Naive thymus-derived CD8-positive, alpha-beta T cell (primary cell): ENCODE data around the gene ACOT2. TPM values are rescaled to one million over a fixed set of nuclear protein-coding genes. Genes with fewer than 3 reads are reported as not detected.
"Not testable (repeated sequence)": the region's sequence is repeated elsewhere in the genome, so short reads cannot be mapped to it uniquely, and the experiment has no call there.

Source experiments
- ATAC-seq, 2 donors: fragments of 150-1000 bp; cut with Tn5 transposase in 1 of 2; sonication (Bioruptor Pico), chemical (Tn5 transposase) in 1 of 2; 1 replicate in 1 of 2; 2 replicates in 1 of 2; pipeline ENCODE4 v1.10.0; 2021; ENCODE audit warnings: mild to moderate bottlenecking in 2 of 2, moderate library complexity in 2 of 2
- POLR2A ChIA-PET: fragments of 350-600 bp; sonication (Branson Sonifier 250); formaldehyde crosslinking; loops from one replicate; lab custom pipeline; 2021; ENCODE audit warnings: antibody characterized with exemption; lab: Charles Lee
- DNase-seq, 10 donors: peaks; one replicate each; pipeline versions ENCODE4 v3.0.0 to v3.0.0-alpha.2; 2020 to 2022
- H3K27ac Mint-ChIP-seq, 10 donors: one replicate each; pipeline ENCODE4 v1.8.0; 2020 to 2022; ENCODE audit warnings: mild to moderate bottlenecking in 10 of 10, mixed read lengths in 10 of 10, moderate library complexity in 4 of 10, inconsistent platforms in 1 of 10
- H3K27me3 Mint-ChIP-seq, 5 donors: one replicate each; pipeline ENCODE4 v1.8.0; 2021 to 2022; ENCODE audit warnings: mixed read lengths in 5 of 5
- H3K36me3 Mint-ChIP-seq, 3 donors: one replicate each; pipeline ENCODE4 v1.8.0; 2020 to 2022; ENCODE audit warnings: mixed read lengths in 3 of 3, mild to moderate bottlenecking in 2 of 3, inconsistent platforms in 1 of 3
- H3K4me1 Mint-ChIP-seq, 4 donors: one replicate each; pipeline ENCODE4 v1.8.0; 2021 to 2022; ENCODE audit warnings: mixed read lengths in 4 of 4
- H3K4me3 Mint-ChIP-seq, 10 donors: one replicate each; pipeline ENCODE4 v1.8.0; 2020 to 2022; ENCODE audit warnings: mild to moderate bottlenecking in 10 of 10, mixed read lengths in 10 of 10, moderate library complexity in 6 of 10, inconsistent platforms in 1 of 10
- H3K9me3 Mint-ChIP-seq, 9 donors: one replicate each; pipeline ENCODE4 v1.8.0; 2020 to 2022; ENCODE audit warnings: mixed read lengths in 9 of 9, mild to moderate bottlenecking in 3 of 9, inconsistent platforms in 1 of 9, moderate library complexity in 1 of 9
- polyA plus RNA-seq, 3 donors: library from polyadenylated mRNA; unstranded; fragments of 300-500 nt; fragmentation: Illumina TruSeq; gene quantifications; one replicate each; pipeline ENCODE4 v1.2.3, GENCODE V29; 2021
- total RNA-seq, 8 experiments: library from RNA in 2 of 8; stranded (reverse) in 2 of 8; gene quantifications; one replicate each; pipeline ENCODE4 v1.2.3 and lab custom pipeline; 2021 to 2026

The ACOT2 gene
- total and polyA plus RNA-seq, 5 experiments from 2014 or later = 11.2 to 29.8 (median 25.0) TPM

DNA sequence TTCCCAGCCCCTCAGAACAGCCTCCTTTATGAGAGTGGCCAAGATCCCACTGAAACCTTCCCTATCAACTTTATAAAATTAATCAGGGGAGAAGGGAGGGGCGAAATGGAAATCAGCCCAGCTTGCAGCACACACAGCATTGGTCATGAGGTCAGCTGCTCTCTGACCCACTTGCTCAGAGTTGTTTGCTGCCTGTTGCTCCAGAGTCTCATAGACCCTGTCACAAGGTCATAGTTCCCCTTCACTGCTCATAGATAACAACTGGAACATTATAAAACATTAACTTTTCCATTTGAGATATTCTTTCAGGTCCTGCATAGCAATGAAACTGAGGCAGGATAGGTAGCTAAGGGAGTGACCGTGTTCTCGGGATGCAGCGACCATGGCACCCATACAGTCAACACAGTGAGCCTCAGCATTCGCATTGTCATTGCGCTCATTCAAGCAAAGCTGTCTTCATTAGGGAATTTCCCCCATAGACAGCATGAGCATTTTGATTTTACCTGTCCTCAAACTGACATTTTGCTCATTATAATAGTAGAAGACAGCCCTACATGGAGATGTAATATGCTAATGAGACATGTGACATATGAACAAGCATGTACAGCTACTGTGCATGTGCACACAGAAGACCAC, 19.0 kb upstream of the ACOT2 start:
- H3K27ac Mint-ChIP-seq, H3K4me1 Mint-ChIP-seq, H3K27me3 Mint-ChIP-seq, H3K36me3 Mint-ChIP-seq, POLR2A ChIA-PET, DNase-seq, H3K4me3 Mint-ChIP-seq, ATAC-seq, H3K9me3 Mint-ChIP-seq: not testable (repeated sequence)

DNA sequence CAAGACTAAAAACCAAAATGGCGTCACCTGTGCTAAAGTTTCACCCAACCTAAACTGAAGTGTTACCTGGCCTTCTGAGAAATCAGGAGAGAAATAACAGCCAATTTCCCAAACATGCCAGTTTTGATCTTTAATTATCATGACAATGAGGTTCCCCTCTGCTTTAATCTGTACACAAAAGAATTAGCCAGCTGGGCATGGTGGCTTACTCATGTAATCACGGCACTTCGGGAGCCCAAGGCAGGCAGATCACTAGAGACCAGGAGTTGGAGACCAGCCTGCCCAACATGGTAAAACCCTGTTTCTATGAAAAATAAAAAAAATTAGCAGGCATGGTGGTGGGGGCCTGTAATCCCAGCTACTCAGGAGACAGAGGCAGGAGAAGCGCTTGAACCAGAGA, 15.2 kb upstream of the ACOT2 start:
- H3K9me3 Mint-ChIP-seq = peaks cover 0 to 6% (median 0%) of the 10 kb centered on the region in 9 donors
- H3K4me1 Mint-ChIP-seq = no peaks in the 10 kb centered on the region
- H3K36me3 Mint-ChIP-seq = no peaks in the 10 kb centered on the region
- ATAC-seq (no peak), DNase-seq (no peak)
- POLR2A ChIA-PET = no interaction called here
- H3K27ac Mint-ChIP-seq = no peak overlapping the region
- no peak overlapping the region for H3K4me3 Mint-ChIP-seq
- H3K27me3 Mint-ChIP-seq = no peaks in the 10 kb centered on the region

DNA sequence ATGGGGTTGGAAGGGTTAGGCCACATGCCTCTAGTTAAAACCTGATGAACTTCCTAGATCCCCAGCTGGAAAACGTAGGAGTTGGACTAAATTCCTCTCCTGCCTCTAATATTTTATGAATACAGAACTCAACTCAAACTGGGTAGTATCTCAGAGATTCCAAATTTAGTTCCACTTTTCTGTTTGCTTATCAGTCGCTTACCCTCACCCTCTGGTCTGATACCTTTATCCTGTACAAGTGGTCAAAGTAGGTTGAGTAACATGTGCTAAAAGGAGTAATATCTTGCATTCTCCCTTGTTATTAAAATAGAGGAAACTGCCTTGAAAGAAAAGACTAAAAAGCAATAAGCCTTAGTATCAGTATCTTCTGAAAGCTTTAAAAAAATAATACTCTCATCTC, 11.8 kb upstream of the ACOT2 start:
- POLR2A ChIA-PET, H3K4me1 Mint-ChIP-seq, H3K36me3 Mint-ChIP-seq, H3K9me3 Mint-ChIP-seq, ATAC-seq, H3K27me3 Mint-ChIP-seq, DNase-seq, H3K27ac Mint-ChIP-seq, H3K4me3 Mint-ChIP-seq: not testable (repeated sequence)

DNA sequence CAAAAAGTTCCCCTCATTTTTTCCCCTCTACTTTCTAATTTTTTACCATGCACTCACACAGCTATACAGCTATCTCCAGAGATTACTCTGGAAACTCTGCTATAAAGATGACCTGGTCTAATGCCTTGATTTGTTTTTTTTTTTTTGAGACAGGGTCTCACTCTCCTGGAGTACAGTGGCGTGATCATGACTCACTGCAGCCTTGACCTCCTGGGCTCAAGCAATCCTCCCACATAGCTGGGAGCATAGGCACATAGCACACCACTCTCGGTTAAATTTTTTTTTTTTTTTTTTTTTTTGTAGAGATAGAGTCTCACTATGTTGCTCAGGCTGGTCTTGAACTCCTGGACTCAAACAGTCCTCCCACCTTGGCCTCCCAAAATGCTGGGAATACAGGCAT, 10.8 kb upstream of the ACOT2 start:
- DNase-seq, H3K27me3 Mint-ChIP-seq, H3K4me1 Mint-ChIP-seq, ATAC-seq, H3K36me3 Mint-ChIP-seq, H3K4me3 Mint-ChIP-seq, H3K27ac Mint-ChIP-seq: not testable (repeated sequence)
- POLR2A ChIA-PET = interaction anchor here (0.7 kb wide), 1 partner anchor 218 kb away, joined by 4 read pairs; no protein-coding TSS in a partner anchor
- H3K9me3 Mint-ChIP-seq = peaks cover 0 to 15% (median 8%) of the 10 kb centered on the region in 9 donors

DNA sequence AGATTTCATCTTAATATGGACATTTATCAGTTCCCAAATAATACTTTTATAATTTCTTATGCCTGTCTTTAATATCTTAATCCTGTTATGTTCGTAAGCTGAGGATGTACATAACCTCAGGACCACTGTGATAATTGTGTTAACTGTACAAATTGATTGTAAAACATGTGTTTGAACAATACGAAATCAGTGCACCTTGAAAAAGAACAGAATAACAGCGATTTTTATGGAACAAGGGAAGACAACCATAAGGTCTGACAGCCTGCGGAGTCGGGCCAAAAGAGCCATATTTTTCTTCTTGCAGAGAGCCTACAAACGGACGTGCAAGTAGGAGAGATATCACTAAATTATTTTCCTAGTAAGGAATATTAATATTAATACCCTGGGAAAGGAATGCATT, 6.8 kb upstream of the ACOT2 start:
- Mint-ChIP-seq H3K36me3 (peaks cover 0 to 18% (median 16%) of the 10 kb centered on the region in 3 donors), H3K4me1 (peaks cover 10 to 25% (median 22%) of the 10 kb centered on the region in 4 donors), H3K9me3 (peaks cover 0 to 15% (median 9%) of the 10 kb centered on the region in 9 donors)
- H3K4me3 Mint-ChIP-seq, DNase-seq, H3K27ac Mint-ChIP-seq, POLR2A ChIA-PET, ATAC-seq, H3K27me3 Mint-ChIP-seq: not testable (repeated sequence)

DNA sequence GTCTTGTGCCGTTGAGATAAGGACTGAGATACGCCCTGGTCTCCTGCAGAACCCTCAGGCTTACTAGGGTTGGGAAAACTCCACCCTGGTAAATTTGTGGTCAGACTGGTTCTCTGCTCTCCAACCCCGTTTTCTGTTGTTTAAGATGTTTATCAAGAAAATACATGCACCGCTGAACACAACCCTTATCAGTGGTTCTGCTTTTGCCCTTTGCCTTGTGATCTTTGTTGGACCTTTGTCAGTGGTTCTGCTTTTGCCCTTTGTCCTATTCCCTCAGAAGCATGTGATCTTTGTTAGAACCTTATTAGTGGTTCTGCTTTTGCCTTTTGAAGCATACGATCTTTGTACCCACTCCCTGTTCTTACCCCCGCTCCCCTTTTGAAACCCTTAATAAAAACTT, 6.3 kb upstream of the ACOT2 start:
- H3K27me3 Mint-ChIP-seq, H3K4me3 Mint-ChIP-seq, DNase-seq, H3K27ac Mint-ChIP-seq, POLR2A ChIA-PET, ATAC-seq: not testable (repeated sequence)
- Mint-ChIP-seq H3K36me3 (peaks cover 0 to 18% (median 16%) of the 10 kb centered on the region in 3 donors), H3K9me3 (peaks cover 0 to 15% (median 9%) of the 10 kb centered on the region in 9 donors), H3K4me1 (peaks cover 12 to 30% (median 26%) of the 10 kb centered on the region in 4 donors)

DNA sequence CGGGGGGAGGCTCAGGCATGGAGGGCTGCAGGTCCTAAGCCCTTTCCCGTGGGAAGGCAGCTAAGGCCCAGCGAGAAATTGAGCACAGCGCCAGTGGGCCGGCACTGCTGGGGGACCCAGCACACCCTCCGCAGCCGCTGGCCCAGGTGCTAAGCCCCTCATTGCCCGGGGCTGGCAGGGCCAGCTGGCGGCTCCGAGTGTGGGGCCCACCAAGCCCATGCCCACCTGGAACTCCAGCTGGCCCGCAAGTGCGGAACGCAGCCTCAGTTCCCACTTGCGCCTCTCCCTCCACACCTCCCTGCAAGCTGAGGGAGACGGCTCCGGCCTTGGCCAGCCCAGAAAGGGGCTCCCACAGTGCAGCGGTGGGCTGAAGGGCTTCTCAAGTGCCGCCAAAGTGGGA, 2.6 kb upstream of the ACOT2 start:
- Mint-ChIP-seq H3K9me3 (peaks cover 0 to 15% (median 9%) of the 10 kb centered on the region in 9 donors), H3K4me3 (peak overlapping the region in 3 of 10 donors; percentile 31 to 96 (median 92)), H3K4me1 (peaks cover 25 to 55% (median 46%) of the 10 kb centered on the region in 4 donors), H3K36me3 (peaks cover 0 to 18% (median 16%) of the 10 kb centered on the region in 3 donors)
- POLR2A ChIA-PET = interaction anchor here (1.0 to 2.0 kb wide), 2 partner anchors 75 to 147 kb away, joined by 3 to 12 read pairs; partner anchors contain the start of genes PNMA1 and RIOX1
- not testable (repeated sequence) for ATAC-seq, H3K27me3 Mint-ChIP-seq, H3K27ac Mint-ChIP-seq, DNase-seq

DNA sequence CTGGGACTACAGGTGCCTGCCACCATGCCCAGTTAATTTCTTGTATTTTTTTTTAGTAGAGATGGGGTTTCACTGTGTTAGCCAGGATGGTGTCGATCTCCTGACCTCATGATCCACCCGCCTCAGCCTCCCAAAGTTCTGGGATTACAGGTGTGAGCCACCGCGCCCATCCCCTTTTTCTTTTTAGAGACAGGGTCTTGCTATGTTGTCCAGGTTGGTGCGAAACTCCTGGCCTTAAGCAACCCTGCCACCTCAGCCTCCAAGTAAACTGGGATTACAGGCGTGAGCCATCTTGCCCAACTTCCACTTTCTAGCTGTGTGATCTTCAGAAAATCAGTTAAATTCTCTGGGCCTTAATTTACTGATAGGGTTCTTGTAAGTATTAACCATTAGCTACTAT, 2.1 kb upstream of the ACOT2 start:
- DNase-seq, H3K27me3 Mint-ChIP-seq, ATAC-seq: not testable (repeated sequence)
- Mint-ChIP-seq H3K4me3 (peak overlapping the region; percentile 79 to 98 (median 95)), H3K27ac (peak overlapping the region in 7 of 10 donors; percentile 31 to 99 (median 96)), H3K4me1 (peaks cover 25 to 52% (median 46%) of the 10 kb centered on the region in 4 donors), H3K9me3 (peaks cover 0 to 11% (median 7%) of the 10 kb centered on the region in 9 donors), H3K36me3 (peaks cover 0 to 18% (median 16%) of the 10 kb centered on the region in 3 donors)
- POLR2A ChIA-PET = interaction anchor here (2.0 kb wide), 1 partner anchor 76 kb away, joined by 12 read pairs; the partner anchor contains the start of gene RIOX1

DNA sequence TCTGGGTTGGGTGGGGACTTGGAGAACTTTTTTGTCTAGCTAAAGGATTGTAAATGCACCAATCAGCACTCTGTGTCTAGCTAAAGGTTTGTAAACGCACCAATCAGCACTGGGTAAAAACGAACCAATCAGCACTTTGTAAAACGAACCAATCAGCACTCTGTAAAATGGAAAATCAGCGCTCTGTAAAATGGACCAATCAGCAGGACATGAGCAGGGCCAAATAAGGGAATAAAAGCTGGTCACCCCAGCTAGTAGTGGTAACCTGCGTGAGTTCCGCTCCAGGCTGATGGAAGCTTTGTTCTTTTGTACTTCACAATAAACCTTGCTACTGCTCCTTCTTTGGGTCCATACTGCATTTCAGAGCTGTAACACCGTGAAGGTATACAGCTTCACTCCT, 1.7 kb upstream of the ACOT2 start:
- Mint-ChIP-seq H3K27ac (peak overlapping the region; percentile 87 to 99 (median 98)), H3K4me1 (peaks cover 25 to 52% (median 45%) of the 10 kb centered on the region in 4 donors), H3K9me3 (peaks cover 0 to 9% (median 5%) of the 10 kb centered on the region in 9 donors), H3K4me3 (peak overlapping the region; percentile 79 to 98 (median 95)), H3K36me3 (peaks cover 0 to 19% (median 18%) of the 10 kb centered on the region in 3 donors), H3K27me3 (no peaks in the 10 kb centered on the region)
- POLR2A ChIA-PET = interaction anchor here (2.0 to 2.3 kb wide), 2 partner anchors 25 to 76 kb away, joined by 12 to 19 read pairs; partner anchors contain the start of genes ACOT4 and RIOX1
- DNase-seq (no peak), ATAC-seq (no peak)

DNA sequence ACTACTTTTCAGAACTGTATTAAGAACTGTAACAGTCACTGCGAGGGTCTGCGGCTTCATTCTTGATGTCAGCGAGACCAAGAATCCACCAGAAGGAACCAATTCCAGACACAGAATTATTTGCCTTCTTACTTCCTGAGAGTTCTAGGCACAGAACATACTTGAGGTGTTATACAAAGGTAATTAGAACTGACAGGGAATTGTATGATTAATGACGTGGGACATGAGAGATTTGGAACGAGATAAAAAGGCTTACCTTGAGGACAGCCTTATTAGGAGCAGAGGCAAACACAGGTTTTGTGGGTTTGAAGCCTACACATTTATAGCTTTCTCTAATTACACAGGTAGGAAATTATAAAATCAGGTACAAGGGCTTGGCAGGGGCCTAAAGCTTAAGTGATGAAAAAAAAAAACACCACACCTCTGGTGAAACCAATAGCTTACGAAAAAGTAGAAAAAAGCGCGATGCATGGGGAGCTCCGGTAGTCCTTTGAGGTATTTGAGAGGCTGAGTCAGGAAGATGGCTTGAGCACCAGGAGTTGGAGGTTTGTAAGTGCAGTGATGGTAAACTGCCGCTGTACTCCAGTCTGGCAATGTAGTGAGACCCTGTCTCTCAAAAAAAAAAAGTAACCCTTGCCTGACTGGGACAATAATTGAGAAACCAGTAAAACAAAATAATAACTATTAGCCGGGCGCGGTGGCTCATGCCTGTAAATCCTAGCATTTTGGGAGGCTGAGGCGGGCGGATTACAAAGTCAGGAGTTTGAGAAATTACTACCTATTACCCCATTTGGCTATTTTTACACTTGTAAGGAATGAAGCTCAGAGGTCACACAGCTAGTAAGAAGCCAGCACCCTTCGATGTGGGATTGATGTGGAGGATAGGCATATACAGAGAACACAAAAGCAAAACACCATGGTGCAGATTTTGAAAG, 795 bp upstream of the ACOT2 start:
- H3K9me3 Mint-ChIP-seq = peaks cover 0 to 2% (median 0%) of the 10 kb centered on the region in 9 donors
- H3K4me1 Mint-ChIP-seq = peaks cover 25 to 52% (median 45%) of the 10 kb centered on the region in 4 donors
- H3K36me3 Mint-ChIP-seq = peaks cover 0 to 20% (median 13%) of the 10 kb centered on the region in 3 donors
- POLR2A ChIA-PET = interaction anchor here (0.6 to 3.5 kb wide), 14 partner anchors 10 to 515 kb away, joined by 3 to 49 read pairs (median 4); partner anchors contain the start of genes ACOT1, ACOT4, ACOT6 and NUMB
- ATAC-seq (peak in 1 of 2 donors; percentile 7), DNase-seq (peak in 2 of 10 donors; percentile 4 to 18)
- H3K27ac Mint-ChIP-seq = peak overlapping the region; percentile 87 to 99 (median 98)
- H3K27me3 Mint-ChIP-seq = no peaks in the 10 kb centered on the region
- peak overlapping the region; percentile 79 to 98 (median 95) for H3K4me3 Mint-ChIP-seq

DNA sequence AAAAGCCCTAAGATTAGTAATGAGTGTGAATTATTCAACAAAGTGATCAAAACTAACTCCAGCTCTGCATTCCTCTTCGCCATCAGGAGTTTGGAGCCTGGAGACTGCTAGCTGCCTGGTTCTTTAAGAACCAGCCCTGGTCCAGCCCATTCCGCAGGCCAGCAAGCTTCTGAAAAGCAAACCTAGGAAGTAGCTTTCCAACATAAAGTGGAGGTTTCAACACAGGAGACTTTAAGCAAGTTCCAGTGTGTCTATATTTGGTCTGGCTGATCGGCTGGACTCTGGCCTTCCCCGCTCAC, 178 bp upstream of the ACOT2 start:
- Mint-ChIP-seq H3K4me1 (peaks cover 25 to 52% (median 45%) of the 10 kb centered on the region in 4 donors), H3K36me3 (peaks cover 0 to 26% (median 11%) of the 10 kb centered on the region in 3 donors), H3K4me3 (peak overlapping the region; percentile 79 to 98 (median 95)), H3K27ac (peak overlapping the region; percentile 87 to 99 (median 98))
- H3K9me3 Mint-ChIP-seq, H3K27me3 Mint-ChIP-seq, DNase-seq: not testable (repeated sequence)
- POLR2A ChIA-PET = interaction anchor here (0.6 to 3.5 kb wide), 12 partner anchors 9 to 514 kb away, joined by 3 to 49 read pairs (median 4); partner anchors contain the start of genes ACOT1, ACOT4, ACOT6 and NUMB
- ATAC-seq = peak in 1 of 2 donors; percentile 8

DNA sequence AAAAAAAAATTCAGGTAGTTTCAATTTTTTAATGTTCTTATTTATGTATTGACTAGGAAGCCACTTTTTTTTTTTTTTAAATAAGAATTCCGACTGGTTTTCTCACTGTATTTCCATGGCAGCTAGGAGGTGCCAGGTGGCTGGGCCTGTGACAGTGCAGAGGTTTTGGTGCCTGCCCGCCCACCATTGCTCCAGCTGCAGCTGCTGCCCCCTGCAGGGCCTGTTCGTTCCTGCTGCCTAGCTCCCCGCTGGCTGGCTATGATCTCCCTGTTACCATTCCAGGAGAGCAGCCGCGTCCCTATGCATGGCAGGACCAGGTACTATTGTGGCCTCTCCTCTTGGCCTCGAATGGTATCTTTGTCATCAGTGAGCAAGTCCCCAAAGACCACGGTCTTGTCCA, 1.9 kb downstream of the ACOT2 start:
- peak; percentile 41 to 73 (median 64) for DNase-seq

More for the DNA sequence above, 1.9 kb downstream of the ACOT2 start:
- Mint-ChIP-seq H3K36me3 (peaks cover 5 to 31% (median 5%) of the 10 kb centered on the region in 3 donors), H3K4me3 (peak overlapping the region; percentile 30 to 92 (median 57)), H3K27ac (peak overlapping the region in 7 of 10 donors; percentile 38 to 96 (median 55)), H3K4me1 (peaks cover 17 to 40% (median 32%) of the 10 kb centered on the region in 4 donors)
- POLR2A ChIA-PET = interaction anchor here (0.6 to 3.5 kb wide), 9 partner anchors 21 to 215 kb away, joined by 3 to 49 read pairs (median 4); partner anchors contain the start of genes ACOT4, ACOT6 and RIOX1
- not testable (repeated sequence) for H3K27me3 Mint-ChIP-seq, H3K9me3 Mint-ChIP-seq
- ATAC-seq = peak; percentile 56 to 72
